Measurements from ENCODE around the gene PRSS21.

Gene PRSS21

DNA sequence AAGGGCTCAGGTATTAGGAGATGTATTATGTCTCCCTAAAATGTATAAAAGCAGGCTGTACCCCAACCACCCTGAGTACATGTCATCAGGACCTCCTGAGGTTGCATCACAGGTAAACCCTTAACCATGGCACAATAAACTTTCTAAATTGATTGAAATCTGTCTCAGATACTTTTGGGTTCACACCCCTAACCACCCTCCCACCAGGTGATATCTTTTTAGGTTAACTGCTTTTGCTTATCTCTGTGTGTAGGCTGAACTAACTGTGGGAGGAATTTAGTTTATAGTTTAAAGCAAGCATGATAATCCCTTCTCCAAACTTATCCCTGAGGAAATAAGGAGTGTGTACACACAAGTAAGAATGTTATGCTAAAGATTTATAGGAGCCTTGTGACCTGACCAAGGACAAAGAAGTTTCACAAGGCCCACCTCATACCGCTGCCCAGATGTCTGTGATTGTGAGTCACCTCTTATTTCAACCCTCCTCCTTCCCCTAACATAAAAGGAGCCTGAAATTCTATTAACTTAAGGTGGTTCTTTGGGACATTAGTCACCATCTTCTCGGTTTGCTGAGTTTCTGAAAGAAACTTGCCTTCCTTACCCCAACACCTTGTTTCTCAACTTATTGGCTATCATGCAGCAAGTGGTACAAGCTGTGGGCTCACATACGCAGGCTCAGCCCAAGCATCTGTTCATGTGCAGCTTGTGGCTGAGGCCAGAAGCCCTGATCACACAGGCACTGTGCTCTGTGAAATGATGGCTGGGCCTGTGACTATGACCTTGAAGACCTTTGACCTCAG is 29.7 kb downstream of the PRSS21 start:
- no peak for DNase-seq

DNA sequence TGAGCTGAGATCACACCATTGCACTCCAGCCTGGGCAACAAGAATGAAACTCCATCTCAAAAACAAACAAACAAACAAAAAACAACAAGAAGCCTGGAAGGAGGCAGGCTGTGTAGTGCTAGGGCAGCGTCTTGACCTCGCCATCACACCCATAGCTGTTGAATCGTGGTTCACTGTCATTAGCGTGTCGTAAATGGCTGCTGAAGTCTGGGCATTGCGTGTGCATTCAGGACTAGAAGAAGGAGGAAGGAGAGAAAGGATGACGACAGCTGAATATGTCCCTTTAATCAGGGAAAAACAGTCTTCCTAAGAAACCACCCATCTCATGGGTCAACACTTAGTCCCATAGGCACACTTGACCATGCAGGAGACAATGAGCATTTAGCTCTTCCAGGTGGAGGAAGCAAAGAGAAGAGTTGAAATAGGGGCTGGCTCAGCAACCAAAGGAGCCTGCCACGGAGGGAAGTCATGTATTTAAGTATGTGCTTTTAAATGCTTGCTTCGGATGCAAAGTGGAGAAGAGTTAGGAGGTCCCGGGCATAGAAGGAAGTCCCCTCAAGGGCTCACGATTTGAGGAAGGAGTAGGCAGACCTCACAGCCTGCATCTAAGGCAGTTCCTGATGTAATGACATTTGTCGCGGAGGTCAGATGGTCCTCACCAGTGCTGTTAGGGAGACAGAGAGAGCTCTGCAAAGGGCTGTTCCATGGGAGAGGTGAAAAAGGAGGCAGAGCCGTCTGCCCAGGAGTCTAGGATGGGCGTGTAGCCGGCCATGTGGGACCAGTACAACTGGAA is 32.1 kb downstream of the PRSS21 start:
- DNase-seq = no peak

- DNase-seq = no peak
Observed at GRCh38 chr16:2852003-2852730, 35.1 kb downstream of the PRSS21 start.

- no peak for DNase-seq
Observed at GRCh38 chr16:2852731-2853507, 35.9 kb downstream of the PRSS21 start.

GRCh38 chr16:2853531-2854073 is 36.6 kb downstream of the PRSS21 start:
- DNase-seq = no peak

GRCh38 chr16:2854700-2855309 is 37.8 kb downstream of the PRSS21 start:
- DNase-seq = peak; percentile 33

DNA sequence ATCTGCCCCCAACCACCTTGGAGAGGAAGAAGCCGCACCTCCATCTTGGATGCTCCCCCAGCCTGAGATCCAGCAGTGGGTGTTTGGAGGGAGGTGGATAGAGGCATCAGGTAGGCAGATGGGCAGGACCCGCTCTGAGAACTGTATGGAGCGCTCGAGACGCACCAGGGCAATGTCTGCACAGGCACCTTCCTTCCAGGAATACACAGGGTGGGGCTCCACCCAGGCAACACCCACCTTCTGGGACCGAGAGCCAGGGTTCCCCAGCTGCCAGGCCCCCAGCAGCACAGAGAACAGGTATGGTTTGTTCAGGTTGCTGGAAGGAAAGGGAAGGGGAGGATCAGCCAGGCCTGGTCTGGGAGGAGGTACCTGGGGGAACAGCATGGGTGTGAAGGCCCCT is 38.5 kb downstream of the PRSS21 start:
- DNase-seq = no peak

DNA sequence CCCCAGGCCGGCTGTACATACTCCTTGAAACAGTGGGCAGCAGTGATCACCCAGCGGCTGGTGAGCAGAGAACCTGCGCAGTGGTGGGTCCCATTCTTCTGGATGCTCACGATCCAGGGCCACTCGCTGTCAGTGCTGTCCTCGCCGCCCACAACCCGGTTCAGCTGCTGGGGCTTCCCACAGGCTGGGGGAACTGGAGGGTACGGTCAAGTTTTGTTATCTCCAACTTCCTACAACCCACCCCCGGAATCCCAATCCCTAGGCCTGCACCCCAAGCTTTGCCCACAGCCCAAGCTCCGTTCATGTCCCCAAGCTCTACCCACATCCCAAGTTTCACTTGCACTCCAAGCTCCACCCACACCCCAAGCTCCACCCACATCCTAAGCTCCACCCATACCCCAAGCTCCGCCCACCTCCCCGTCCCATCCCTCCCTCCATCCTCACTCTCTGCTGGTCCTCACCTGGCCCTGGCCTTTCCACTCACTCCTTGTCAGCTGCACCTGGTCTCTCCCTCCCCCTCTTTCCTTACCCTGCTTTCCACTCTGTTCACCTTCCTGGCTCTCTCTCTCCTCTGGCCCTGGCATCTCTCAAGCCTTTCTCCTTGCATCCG is 39.1 kb downstream of the PRSS21 start:
- peak; percentile 24 for DNase-seq

DNA sequence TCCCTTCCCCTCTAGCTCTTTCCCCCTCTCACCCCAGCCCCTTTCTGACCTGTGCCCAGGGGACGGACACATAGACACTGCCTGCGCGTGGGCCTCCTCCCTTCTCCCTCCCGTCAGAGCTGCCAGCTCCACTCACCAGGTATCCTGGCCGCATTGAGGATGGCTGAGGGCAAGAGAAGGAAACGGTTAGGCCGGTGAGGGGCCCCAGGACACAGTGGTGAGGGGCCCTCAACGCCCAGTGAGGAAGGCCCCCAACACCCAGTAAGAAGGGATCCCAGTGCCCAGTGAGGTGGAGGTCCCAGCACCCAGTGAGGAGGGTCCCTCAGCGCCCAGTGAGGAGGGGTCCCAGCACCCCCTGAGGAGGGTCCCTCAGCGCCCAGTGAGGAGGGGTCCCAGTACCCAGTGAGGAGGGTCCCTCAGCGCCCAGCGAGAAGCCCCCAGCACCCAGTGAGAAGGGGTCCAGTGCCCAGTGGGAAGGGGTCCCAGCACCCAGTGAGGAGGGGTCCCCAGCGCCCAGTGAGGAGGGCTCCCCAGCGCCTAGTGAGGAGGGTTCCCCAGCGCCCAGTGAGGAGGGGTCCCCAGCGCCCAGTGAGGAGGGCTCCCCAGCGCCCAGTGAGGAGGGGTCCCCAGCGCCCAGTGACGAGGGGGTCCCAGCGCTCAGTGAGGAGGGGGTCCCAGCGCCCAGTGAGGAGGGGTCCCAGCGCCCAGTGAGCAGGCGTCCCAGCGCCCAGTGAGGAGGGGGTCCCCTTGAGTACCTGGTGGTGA is 39.8 kb downstream of the PRSS21 start:
- DNase-seq = no peak

DNA sequence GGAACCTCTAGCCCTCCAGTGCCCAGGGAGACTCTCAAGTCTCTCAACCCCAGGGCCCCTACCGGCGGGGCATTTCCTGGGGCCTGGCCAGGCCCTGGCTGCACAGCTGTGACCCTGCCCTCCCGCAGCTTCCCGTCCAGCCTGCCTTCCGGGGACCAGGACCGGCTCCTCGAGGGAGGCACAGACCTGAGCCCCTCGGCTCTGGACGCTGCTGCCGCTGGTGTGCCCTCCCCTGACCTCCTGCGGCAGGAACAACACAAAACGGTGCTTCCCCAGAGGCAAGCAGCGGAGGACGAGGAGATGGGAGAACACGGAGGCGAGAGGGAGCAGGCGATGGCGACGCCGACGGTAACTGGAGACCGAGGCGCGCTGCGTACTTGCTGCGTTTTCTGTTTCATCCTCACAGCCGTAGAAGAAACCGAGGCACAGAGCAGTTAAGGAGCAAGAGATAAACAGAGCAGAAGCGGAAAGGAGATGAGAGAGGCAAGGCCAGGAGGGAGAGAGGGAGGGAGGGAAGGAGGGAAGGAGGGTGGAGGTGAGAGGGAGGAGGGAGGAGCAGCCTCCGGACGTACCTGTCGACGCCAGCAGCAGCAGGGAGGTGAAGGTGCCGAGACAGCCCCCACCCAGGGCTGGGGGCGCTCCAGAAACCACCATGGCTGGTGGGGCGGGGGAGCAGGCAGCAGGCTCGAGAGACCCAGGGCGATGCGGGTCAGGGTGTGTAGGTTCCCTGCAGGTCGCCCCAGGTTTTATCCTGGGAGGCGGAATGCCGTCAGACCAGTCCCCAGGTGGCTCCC is 40.6 kb downstream of the PRSS21 start, which contains the start of gene PRSS22:
Gene PRSS22 (minus strand): TSS at position 720 of the 794 bp plus-strand sequence. CDS start 66 bp downstream, at position 654.
- DNase-seq = no peak

- DNase-seq = no peak
Observed at GRCh38 chr16:2858245-2859025, 41.4 kb downstream of the PRSS21 start.

- no peak for DNase-seq
Observed at GRCh38 chr16:2859686-2860265, 42.7 kb downstream of the PRSS21 start.

- peak; percentile 66 for DNase-seq
Observed at GRCh38 chr16:2860826-2861567, 44.0 kb downstream of the PRSS21 start.

DNA sequence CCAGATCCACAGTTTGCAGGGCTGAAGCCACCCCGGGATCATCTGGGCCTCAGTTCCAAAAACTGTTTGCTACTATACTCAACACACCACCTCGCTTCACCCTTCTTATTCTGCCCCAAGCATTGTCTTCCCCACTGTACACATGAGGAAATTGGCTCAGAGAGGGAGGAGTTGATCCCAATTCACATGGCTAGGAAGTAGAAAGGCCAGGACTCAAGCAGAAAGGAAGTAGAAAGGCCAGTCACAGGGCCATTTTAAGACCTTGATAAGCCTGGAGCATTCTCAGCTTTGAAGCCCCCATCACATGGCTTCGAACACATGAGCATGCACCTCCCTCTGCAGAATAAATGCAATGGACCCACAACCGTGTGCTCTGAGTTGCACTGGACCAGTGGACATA is 48.6 kb downstream of the PRSS21 start:
- no peak for DNase-seq

- DNase-seq = no peak
Observed at GRCh38 chr16:2866431-2866830, 49.4 kb downstream of the PRSS21 start.

DNA sequence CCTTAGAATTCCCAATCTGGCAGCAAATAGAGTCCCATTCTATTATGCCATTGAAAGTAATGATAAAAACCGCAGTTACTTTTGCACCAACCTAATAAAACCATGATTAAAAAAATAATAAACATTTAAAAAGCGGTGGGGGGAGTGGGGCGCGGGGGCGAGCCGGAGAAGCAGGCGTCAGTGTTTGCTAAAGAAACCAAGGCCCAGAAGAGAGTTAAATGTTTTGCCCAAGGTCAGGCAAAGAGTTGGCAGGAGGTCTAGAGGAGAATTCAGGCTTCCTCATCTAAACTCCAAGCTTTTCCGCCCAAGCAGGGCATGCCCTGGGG is 50.6 kb downstream of the PRSS21 start:
- no peak for DNase-seq

- peak; percentile 96 for DNase-seq
Observed at GRCh38 chr16:2867987-2868789, 51.2 kb downstream of the PRSS21 start.
